GM20000 (cell line): ENCODE measurements around the gene XKRX.

Experiments
- DNase-seq: peaks from one replicate; pipeline ENCODE4 v3.0.0; 2012; ENCODE audit warnings: low spot score
- TF ChIP-seq, protein P1 (sequence below): IDR thresholded peaks from 2 replicates; pipeline ENCODE4 v1.5.1; 2012; ENCODE audit warnings: mild to moderate bottlenecking, control low read depth; ENCODE audit errors: extremely low read depth, missing control alignments

XKRX gene

DNA sequence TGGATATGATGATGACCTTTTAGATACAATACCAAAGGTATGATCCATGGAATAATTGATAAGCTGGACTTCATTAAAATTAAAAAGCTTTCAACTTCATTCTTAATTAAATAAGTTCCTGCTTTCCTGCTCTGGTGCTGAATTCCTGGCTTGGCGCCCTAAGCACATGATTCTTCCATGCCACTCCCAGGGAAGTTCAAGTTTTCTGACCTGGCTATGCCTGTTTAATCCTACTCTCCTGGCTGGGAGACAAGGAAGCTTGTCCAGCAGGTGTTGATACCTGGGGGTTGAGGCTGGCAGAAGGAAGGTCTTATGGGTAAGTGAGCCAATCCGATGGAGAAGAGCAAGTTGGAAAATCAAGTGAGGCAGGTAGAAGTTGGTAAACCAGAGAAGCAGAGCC lies 24.3 kb downstream of the XKRX start:
- TF ChIP-seq, protein P1, sequence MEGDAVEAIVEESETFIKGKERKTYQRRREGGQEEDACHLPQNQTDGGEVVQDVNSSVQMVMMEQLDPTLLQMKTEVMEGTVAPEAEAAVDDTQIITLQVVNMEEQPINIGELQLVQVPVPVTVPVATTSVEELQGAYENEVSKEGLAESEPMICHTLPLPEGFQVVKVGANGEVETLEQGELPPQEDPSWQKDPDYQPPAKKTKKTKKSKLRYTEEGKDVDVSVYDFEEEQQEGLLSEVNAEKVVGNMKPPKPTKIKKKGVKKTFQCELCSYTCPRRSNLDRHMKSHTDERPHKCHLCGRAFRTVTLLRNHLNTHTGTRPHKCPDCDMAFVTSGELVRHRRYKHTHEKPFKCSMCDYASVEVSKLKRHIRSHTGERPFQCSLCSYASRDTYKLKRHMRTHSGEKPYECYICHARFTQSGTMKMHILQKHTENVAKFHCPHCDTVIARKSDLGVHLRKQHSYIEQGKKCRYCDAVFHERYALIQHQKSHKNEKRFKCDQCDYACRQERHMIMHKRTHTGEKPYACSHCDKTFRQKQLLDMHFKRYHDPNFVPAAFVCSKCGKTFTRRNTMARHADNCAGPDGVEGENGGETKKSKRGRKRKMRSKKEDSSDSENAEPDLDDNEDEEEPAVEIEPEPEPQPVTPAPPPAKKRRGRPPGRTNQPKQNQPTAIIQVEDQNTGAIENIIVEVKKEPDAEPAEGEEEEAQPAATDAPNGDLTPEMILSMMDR = no peak
- DNase-seq = no peak

DNA sequence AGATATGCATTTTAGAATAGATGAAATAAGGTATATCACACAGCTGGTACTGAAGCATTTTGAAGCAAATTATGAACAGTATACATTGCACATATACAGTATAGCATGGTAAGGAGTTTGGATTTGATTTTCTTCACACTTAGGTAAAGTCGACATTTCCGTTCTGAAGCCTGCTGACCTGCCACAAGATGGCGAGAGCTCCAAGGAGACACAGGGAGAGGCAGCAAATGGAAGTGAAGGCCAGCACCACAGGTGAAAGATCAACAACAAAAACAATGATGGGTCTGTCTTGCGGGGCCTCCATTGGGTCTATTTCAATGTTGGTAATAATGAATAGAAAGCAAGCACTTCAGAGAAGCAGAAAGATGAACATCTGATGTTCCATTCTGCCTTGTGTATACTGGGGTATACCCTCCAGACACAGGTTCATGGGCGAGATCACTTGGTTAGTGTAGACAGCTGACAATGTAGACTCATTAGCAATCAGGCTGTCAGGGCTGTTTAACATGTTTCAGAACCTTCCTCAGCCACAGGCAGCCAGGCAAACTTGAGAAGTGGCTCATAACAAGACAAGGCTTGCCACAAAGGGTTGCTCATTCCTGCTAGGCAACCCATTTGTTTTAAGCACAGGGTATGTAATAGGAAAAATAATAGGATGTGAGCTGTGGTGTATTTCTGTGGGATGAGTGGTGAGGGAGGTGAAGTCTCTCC lies 33.2 kb downstream of the XKRX start:
- TF ChIP-seq, protein P1 = peak; percentile 33
- DNase-seq = peak; percentile 18

DNA sequence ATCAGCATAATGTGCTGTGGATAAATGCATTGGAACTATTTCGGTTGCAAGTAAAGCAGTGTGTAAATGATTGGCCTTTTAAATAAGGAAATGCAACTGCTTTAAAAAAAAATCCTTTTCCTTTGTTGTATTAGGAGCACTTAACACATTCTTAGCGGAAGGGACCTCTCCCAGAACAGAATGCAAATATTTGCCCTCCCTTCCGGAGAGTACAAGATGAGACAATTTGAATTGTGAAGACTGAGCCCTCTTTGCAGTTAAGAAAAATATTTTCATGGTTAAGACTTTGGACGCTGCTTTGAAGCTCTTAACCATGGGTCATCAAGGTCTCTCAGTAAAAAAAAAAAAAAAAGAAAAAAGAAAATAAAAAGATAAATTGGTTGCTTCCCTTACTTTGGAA lies 45.1 kb downstream of the XKRX start:
- no peak for DNase-seq
- TF ChIP-seq, protein P1 = no peak

DNA sequence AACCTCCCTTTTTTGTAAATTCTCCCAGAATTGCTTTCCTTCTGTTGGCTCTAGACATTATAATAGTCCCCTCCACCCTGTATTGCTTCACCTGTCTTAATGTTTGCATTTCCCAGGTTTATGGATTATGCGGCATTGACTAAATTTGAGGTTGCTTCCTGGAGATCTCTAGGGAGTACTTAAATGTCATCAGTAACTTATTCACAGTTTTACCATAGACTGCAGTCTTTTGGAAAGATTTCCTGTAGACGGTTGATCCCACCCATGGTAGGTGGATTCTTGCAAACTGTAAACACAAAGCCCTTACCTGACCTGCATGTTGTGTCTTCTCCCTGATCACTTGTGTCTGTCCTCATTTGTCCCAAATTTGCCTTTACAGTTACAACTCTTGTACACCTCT lies 48.3 kb downstream of the XKRX start:
- no peak for DNase-seq
- TF ChIP-seq, protein P1 = no peak

DNA sequence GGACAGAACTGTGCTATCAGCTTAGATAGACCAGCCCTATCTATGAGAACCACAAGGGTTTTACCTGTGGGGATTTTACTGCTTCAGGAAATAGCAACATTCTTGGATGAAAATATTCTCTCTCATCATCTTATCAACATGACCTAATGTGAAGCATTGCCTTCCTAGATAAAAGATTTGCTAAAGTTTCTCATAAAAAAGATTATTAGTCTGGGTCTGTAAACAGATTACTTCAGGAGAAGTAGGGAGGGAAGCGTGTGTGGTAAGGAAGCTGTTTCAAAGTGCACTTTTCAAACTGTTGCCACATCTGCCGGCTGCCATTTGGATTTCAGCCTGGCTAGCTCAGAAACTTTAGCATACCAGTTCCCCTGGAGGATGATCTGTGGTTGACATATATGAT lies 54.4 kb downstream of the XKRX start, which contains the start of gene NOX1:
NOX1 (minus strand) TSS at position 35 of the 400 bp plus-strand sequence. CDS start 220 bp downstream, outside the sequence.
- no peak for DNase-seq
- TF ChIP-seq, protein P1 = no peak

DNA sequence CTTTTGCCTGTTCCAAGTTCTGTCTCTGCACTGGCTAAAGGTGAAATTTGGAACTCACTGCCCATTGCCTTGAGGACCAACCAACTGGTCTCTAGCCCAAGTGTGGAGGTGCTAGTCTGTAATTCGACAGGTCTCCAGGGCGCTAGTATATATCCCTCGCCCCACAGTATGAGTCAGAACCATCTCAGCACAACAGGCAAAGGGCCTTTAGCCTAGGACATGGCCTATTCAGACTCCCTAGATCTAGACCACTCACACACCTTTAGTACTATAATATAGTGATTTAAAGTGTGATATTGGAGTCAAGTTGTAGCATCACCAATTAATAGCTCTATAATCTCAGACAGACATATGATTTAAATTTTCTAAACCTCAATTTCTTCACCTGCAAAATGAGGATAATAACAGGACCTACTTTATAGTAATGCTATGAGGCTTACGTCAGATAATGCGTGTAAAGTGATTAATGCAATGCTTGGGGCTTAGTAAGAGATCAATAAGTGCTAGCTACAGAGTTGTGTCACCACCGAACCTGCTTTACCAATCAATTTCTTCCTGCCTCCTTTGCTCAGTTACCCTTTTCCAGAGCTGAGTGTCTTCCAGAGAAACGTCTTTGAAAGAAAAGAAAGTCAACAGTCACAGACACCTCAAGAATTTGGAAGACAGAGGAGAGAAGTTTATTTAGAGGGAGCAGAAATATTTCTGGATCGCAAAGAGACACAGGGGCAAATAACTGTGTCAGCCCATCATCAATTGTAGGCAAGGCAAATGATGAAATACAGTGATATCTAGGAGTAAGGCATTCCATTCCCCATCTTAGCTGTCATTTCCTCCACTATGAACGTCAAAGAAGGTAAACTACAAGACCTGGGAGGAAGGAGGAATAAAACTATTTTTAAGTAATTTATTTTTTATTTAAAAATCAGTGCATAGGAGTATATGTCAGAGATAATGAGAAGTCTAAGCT lies 56.8 kb downstream of the XKRX start:
- no peak for DNase-seq
- TF ChIP-seq, protein P1 = no peak

DNA sequence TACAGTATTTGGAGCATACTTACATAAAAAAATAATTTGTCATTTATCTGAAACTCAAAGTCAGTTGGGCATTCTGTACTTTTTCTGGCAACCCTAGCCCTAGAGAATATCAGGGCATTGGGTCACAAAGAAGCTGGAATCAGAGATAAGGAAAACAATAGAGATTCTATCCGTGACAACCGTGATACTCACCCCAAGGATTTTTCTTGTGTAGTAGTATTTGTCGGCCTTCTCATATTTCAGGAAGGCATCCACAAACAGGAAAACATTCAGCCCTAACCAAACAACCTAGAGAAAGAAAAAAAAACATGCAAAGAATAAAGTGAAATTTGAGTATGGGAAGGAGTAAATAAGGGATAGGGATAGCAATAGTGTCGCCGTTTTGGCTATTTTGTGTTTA lies 58.2 kb downstream of the XKRX start:
- DNase-seq = no peak
- TF ChIP-seq, protein P1 = no peak
